IMR-90 (cell line): ENCODE data around the gene DHX38. TPM values are rescaled to one million over a fixed set of nuclear protein-coding genes. Genes with fewer than 3 reads are reported as not detected.

Source experiments
- ATAC-seq: fragments of 200-7000 bp; cut with Tn5 transposase; 2 replicates; pipeline ENCODE4 v1.9.1; 2020; ENCODE audit warnings: low read depth, mild to moderate bottlenecking, moderate library complexity
- BruUV-seq: library from RNA; stranded (reverse); fragments of 400-500 nt; replicated peaks from 2 replicates; lab custom pipeline; 2021; lab: Mats Ljungman, UMichigan
- CTCF ChIA-PET: fragments of 300-600 bp; formaldehyde crosslinking; extraction: SDS; loops from one replicate; lab custom pipeline; 2021; ENCODE audit warnings: antibody characterized with exemption; lab: Yijun Ruan, JAX
- POLR2A ChIA-PET: fragments of 300-600 bp; sonication (Branson Sonifier 250); formaldehyde crosslinking; loops from one replicate; lab custom pipeline; 2022; ENCODE audit warnings: antibody characterized with exemption; ENCODE audit not compliant: unreplicated experiment; lab: Charles Lee
- DNase-seq: peaks from one replicate; pipeline ENCODE4 v3.0.0; 2013
- H2AFZ ChIP-seq: replicated peaks from 2 replicates; pipeline ENCODE3; 2013; ENCODE audit warnings: low read length, mild to moderate bottlenecking; ENCODE audit not compliant: poor library complexity
- H2AK5ac ChIP-seq: 2 replicates; pipeline ENCODE4 v1.6.1; 2013; ENCODE audit warnings: low read depth, low read length, inconsistent platforms
- H2AK9ac ChIP-seq: replicated peaks from 2 replicates; pipeline ENCODE3; 2013; ENCODE audit warnings: mild to moderate bottlenecking, low read depth, low read length, moderate library complexity; ENCODE audit not compliant: poor library complexity
- H2BK120ac ChIP-seq: 2 replicates; pipeline ENCODE4 v1.6.1; 2013; ENCODE audit warnings: low read depth, low read length, inconsistent platforms
- H2BK15ac ChIP-seq: 3 replicates; pipeline ENCODE4 v1.6.1; 2013; ENCODE audit warnings: low read depth, low read length, inconsistent platforms
- H2BK20ac ChIP-seq: 2 replicates; pipeline ENCODE4 v1.6.1; 2013; ENCODE audit warnings: low read depth, mild to moderate bottlenecking, inconsistent platforms, low read length, moderate library complexity
- H2BK5ac ChIP-seq: 2 replicates; pipeline ENCODE4 v1.6.1; 2013; ENCODE audit warnings: mild to moderate bottlenecking, low read depth, low read length, inconsistent platforms; ENCODE audit not compliant: poor library complexity, severe bottlenecking
- H3K14ac ChIP-seq: replicated peaks from 2 replicates; pipeline ENCODE4 v1.6.1; 2013; ENCODE audit warnings: low read depth, low read length, inconsistent platforms
- H3K18ac ChIP-seq: 2 replicates; pipeline ENCODE4 v1.6.1; 2013; ENCODE audit warnings: low read depth, low read length, control low read depth
- H3K23ac ChIP-seq: 2 replicates; pipeline ENCODE4 v1.6.1; 2013; ENCODE audit warnings: low read depth, low read length, inconsistent platforms
- H3K27ac ChIP-seq: 2 replicates; pipeline ENCODE4 v1.5.1; 2013; ENCODE audit warnings: mild to moderate bottlenecking, control low read depth, low read length; ENCODE audit not compliant: insufficient read depth
- H3K27me3 ChIP-seq: 2 replicates; pipeline ENCODE4 v1.6.1; 2013; ENCODE audit warnings: low read length; ENCODE audit not compliant: control insufficient read depth, insufficient read depth
- H3K36me3 ChIP-seq: 2 replicates; pipeline ENCODE4 v1.6.1; 2013; ENCODE audit warnings: low read length, mixed read lengths; ENCODE audit not compliant: control insufficient read depth, insufficient read depth
- H3K4ac ChIP-seq: 2 replicates; pipeline ENCODE4 v1.6.1; 2013; ENCODE audit warnings: low read depth, low read length, inconsistent platforms
- H3K4me1 ChIP-seq: 2 replicates; pipeline ENCODE4 v1.6.1; 2013; ENCODE audit warnings: low read length, mixed read lengths; ENCODE audit not compliant: control insufficient read depth, insufficient read depth
- H3K4me2 ChIP-seq: 2 replicates; pipeline ENCODE4 v1.6.1; 2013; ENCODE audit warnings: low read depth, mild to moderate bottlenecking, control low read depth, low read length, moderate library complexity
- H3K4me3 ChIP-seq: 2 replicates; pipeline ENCODE4 v1.5.1; 2013; ENCODE audit warnings: low read depth, mild to moderate bottlenecking, control low read depth, low read length, moderate library complexity; ENCODE audit not compliant: insufficient read depth
- H3K56ac ChIP-seq: 2 replicates; pipeline ENCODE4 v1.6.1; 2013; ENCODE audit warnings: low read length, inconsistent platforms; ENCODE audit not compliant: insufficient read depth; ENCODE audit errors: extremely low read depth
- H3K79me1 ChIP-seq, 2 experiments: 2 replicates each; pipeline ENCODE4 v1.6.1; 2013; ENCODE audit warnings: low read length in 2 of 2, inconsistent platforms in 1 of 2, low read depth in 1 of 2
- H3K9ac ChIP-seq: 2 replicates; pipeline ENCODE4 v1.6.1; 2013; ENCODE audit warnings: low read depth, low read length, control low read depth
- H3K9me1 ChIP-seq: 2 replicates; pipeline ENCODE4 v1.6.1; 2013; ENCODE audit warnings: low read length, inconsistent platforms; ENCODE audit not compliant: insufficient read depth
- H3K9me3 ChIP-seq: 2 replicates; pipeline ENCODE4 v1.6.1; 2013; ENCODE audit warnings: low read length; ENCODE audit not compliant: control insufficient read depth, insufficient read depth
- H4K20me1 ChIP-seq: 2 replicates; pipeline ENCODE4 v1.6.1; 2013; ENCODE audit warnings: low read length, inconsistent platforms; ENCODE audit not compliant: insufficient read depth
- H4K5ac ChIP-seq: 2 replicates; pipeline ENCODE4 v1.6.1; 2013; ENCODE audit warnings: mild to moderate bottlenecking, low read depth, low read length, control low read depth
- H4K8ac ChIP-seq, 2 experiments: 2 replicates each; pipeline ENCODE4 v1.6.1; 2013; ENCODE audit warnings: low read depth in 2 of 2, low read length in 2 of 2, control low read depth in 1 of 2, inconsistent platforms in 1 of 2
- H4K91ac ChIP-seq: 2 replicates; pipeline ENCODE4 v1.6.1; 2013; ENCODE audit warnings: low read depth, low read length, inconsistent platforms; ENCODE audit not compliant: insufficient read depth
- MAFK ChIP-seq: IDR thresholded peaks from 2 replicates; pipeline ENCODE4 v1.6.1; 2012; ENCODE audit warnings: low read depth, low read length, improper control_type of control experiment
- NFE2L2 ChIP-seq: fragments of 150-350 bp; IDR thresholded peaks from 2 replicates; pipeline ENCODE4 v1.6.1; 2016; ENCODE audit warnings: low read depth, mild to moderate bottlenecking, low read length
- POLR2A ChIP-seq: IDR thresholded peaks from 2 replicates; pipeline ENCODE4 v1.6.1; 2012; ENCODE audit warnings: mild to moderate bottlenecking, low read depth, low read length
- RFX5 ChIP-seq: IDR thresholded peaks from 2 replicates; pipeline ENCODE4 v1.8.0; 2012; ENCODE audit warnings: low read depth, mild to moderate bottlenecking, low read length, moderate library complexity
- WGBS, 2 experiments: methylation state at CpG; one replicate each; pipeline versions ENCODE4 v1.1.5 to v1.1.7; 2013; ENCODE audit warnings: missing lambda C conversion rate in 2 of 2; ENCODE audit not compliant: insufficient read length in 1 of 2; ENCODE audit errors: extremely low coverage in 2 of 2; 5-methylcytosine and 5-hydroxymethylcytosine counted together
- dilution Hi-C: fragments of 300-500 bp; cut with HindIII; formaldehyde crosslinking; loops from one replicate; pipeline ENCODE4 v1.14.3; 2018; ENCODE audit warnings: low sequenced_read_pairs; ENCODE audit not compliant: unreplicated experiment
- in situ Hi-C: fragments of 300-500 bp; cut with MboI; formaldehyde crosslinking; loops from 3 replicates; pipeline ENCODE4 v1.14.3; 2019; ENCODE audit warnings: low sequenced_read_pairs, inconsistent platforms, mixed read lengths
- intact Hi-C: fragments of 100-400 bp; cut with micrococcal nuclease; formaldehyde crosslinking; loops from 2 replicates; pipeline ENCODE4 v1.10.0; 2022
- polyA plus RNA-seq, 3 experiments: library from polyadenylated mRNA; depleted of rRNA; stranded (reverse); fragments of >200 nt; gene quantifications; 2 replicates each; pipeline ENCODE4 v1.2.3, GENCODE V29; 2012; ENCODE audit warnings: low replicate concordance in 1 of 3
- total RNA-seq: library from RNA; depleted of rRNA; stranded (reverse); fragments of >200 nt; gene quantifications from 2 replicates; pipeline ENCODE4 v1.2.3, GENCODE V29; 2012
- TF ChIP-seq, protein P1 (sequence below): conservative IDR thresholded peaks from 2 replicates; pipeline ENCODE4 v1.5.1; 2012; ENCODE audit warnings: mild to moderate bottlenecking, low read depth, low read length, improper control_type of control experiment
- TF ChIP-seq, protein P2 (sequence below): fragments of 150-350 bp; IDR thresholded peaks from 2 replicates; pipeline ENCODE4 v1.6.1; 2016; ENCODE audit warnings: low read depth, mild to moderate bottlenecking, low read length, moderate library complexity, borderline replicate concordance

DHX38 gene
- total and polyA plus RNA-seq, 2 of the 4 experiments (the other 2 are of a cell fraction): 45.4 to 49.6 TPM

DNA sequence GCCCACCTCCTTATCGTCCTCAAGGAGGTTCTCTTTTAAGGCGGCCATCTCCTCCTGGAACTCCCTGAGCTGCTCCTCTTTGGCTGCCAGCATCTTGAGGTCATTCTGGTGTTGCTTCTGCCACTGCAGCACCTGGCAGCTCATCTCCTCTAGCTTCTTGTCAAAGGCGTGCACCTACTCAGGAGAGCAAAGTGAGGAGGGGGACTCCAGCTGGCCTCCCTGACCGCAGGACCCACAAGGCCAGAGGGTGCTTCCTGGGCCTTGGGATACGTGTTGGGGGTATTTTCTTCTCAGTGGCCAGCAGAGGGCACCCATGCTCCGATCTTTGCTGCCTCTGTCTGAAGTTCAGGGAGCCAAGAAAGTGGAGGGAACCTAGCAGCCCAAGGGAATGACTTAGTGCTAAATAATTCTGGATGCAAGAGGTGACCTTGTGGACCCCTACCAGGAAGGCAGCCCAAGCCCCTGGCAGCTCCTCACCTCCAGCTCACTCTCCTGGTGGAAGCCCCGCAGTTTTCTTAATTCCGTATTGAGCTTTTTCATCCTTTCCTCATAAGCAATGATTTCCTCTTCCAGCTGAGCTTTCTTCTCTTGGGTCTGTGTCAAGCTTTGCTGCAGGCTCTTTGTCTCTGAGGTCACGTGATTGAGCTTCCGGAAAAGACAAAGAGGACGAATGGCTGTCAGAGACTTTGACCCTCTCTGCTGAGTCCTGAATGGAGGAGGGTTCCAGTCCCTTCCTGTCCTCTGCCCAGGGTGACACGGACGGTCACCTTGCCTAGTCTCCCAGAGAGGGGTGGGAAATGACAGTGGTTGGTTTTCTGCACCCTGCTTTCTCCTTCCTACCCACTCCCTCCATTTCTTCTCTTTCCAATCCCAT, 31.4 kb downstream of the DHX38 start (continued):
- TF ChIP-seq NFE2L2: no peak

DNA sequence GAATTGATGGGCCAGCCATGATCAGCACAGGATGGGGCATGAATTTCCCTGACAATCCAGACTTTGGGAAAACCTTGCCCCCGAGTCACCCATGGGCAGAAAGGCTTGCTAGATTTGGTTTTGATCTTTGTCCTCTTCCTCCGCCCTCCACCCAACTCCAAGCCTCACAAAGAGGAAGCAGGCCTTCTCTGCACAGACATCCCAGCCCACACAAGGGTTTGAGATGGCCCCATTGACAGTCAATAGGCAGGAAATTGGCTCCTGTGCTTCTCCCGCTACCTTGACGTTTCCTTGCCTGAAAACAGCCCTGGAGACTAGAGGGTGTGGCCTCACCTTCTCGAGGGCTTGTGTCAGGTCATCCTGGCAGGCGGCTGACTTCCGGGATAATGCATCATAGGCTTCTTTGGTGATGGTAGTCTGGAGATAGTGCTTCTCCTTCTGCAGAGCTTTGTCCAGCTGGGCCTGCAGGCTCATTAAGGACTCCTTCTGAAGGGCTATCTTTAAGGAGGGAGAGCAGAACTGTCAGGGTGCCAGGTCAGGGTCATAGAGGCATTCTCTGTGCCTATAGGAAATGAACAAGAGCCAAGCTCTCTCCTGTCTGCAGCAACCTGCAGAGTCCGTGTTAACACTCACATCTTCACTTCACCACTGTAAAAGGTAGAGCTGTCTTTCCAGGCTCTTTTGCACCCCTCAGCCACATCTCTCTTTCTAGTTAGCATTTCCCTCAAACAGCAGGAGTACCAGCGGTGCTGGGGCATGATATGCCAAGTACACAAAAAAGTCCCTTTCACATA, 32.2 kb downstream of the DHX38 start:
- intact Hi-C loops (loop anchor here (1.0 to 10.0 kb wide), 8 partner anchors 111 to 1909 kb away; no protein-coding TSS in a partner anchor), in situ Hi-C loops (loop anchor here (10.0 kb wide), 1 partner anchor 339 kb away; no protein-coding TSS in a partner anchor)
- H4K8ac ChIP-seq: no peak overlapping the region

More for the DNA sequence above, 32.2 kb downstream of the DHX38 start:
- no peak overlapping the region for H2AK9ac ChIP-seq
- H4K5ac ChIP-seq: no peak overlapping the region
- H2BK15ac ChIP-seq: no peak overlapping the region
- H4K20me1 ChIP-seq: 0 out of 2 replicates have a peak, but pooled peaks cover 4% of the 10 kb centered on the region
- CTCF ChIA-PET: interaction anchor here (1.5 to 1.9 kb wide), 2 partner anchors 8 to 341 kb away, joined by 5 to 8 read pairs; no protein-coding TSS in a partner anchor
- no peak overlapping the region for H3K23ac ChIP-seq
- DNase-seq: no peak
- POLR2A ChIA-PET: no interaction called here
- H3K9ac ChIP-seq: no peak overlapping the region
- no peak overlapping the region for H2BK5ac ChIP-seq
- no peak overlapping the region for H4K91ac ChIP-seq
- H3K4me2 ChIP-seq: no peak overlapping the region
- H3K4me3 ChIP-seq: no peak overlapping the region
- no peak overlapping the region for H3K56ac ChIP-seq
- H3K4ac ChIP-seq: no peak overlapping the region
- dilution Hi-C loops: no loop called here
- H3K27ac ChIP-seq: no peak overlapping the region
- TF ChIP-seq RFX5: no peak
- no peak for TF ChIP-seq MAFK
- no peak for TF ChIP-seq POLR2A
- TF ChIP-seq, protein P1, sequence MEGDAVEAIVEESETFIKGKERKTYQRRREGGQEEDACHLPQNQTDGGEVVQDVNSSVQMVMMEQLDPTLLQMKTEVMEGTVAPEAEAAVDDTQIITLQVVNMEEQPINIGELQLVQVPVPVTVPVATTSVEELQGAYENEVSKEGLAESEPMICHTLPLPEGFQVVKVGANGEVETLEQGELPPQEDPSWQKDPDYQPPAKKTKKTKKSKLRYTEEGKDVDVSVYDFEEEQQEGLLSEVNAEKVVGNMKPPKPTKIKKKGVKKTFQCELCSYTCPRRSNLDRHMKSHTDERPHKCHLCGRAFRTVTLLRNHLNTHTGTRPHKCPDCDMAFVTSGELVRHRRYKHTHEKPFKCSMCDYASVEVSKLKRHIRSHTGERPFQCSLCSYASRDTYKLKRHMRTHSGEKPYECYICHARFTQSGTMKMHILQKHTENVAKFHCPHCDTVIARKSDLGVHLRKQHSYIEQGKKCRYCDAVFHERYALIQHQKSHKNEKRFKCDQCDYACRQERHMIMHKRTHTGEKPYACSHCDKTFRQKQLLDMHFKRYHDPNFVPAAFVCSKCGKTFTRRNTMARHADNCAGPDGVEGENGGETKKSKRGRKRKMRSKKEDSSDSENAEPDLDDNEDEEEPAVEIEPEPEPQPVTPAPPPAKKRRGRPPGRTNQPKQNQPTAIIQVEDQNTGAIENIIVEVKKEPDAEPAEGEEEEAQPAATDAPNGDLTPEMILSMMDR: no peak
- TF ChIP-seq, protein P2, sequence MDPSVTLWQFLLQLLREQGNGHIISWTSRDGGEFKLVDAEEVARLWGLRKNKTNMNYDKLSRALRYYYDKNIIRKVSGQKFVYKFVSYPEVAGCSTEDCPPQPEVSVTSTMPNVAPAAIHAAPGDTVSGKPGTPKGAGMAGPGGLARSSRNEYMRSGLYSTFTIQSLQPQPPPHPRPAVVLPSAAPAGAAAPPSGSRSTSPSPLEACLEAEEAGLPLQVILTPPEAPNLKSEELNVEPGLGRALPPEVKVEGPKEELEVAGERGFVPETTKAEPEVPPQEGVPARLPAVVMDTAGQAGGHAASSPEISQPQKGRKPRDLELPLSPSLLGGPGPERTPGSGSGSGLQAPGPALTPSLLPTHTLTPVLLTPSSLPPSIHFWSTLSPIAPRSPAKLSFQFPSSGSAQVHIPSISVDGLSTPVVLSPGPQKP: no peak
- no peak for TF ChIP-seq NFE2L2
- H2BK20ac ChIP-seq: no peak overlapping the region
- 60% methylated on average over 2 of the region's 9 CpGs; no CpG with 5 or more reads in 1 of the 2 experiments for WGBS, 2 experiments
- no peak overlapping the region for H3K14ac ChIP-seq
- no peaks in the 10 kb centered on the region for H3K9me3 ChIP-seq
- H3K36me3 ChIP-seq: no peaks in the 10 kb centered on the region
- H3K79me1 ChIP-seq: no peaks in the 10 kb centered on the region
- H3K4me1 ChIP-seq: no peaks in the 10 kb centered on the region
- H3K18ac ChIP-seq: no peak overlapping the region
- no peak overlapping the region for H2BK120ac ChIP-seq
- no peak for ATAC-seq
- H3K9me1 ChIP-seq: no peaks in the 10 kb centered on the region
- no peak overlapping the region for H2AFZ ChIP-seq
- H2AK5ac ChIP-seq: no peak overlapping the region
- BruUV-seq: no TSS peak
- H3K27me3 ChIP-seq: peaks cover 6% of the 10 kb centered on the region
